A549 (cell line): ENCODE results near the gene NDEL1. TPM values are rescaled to one million over a fixed set of nuclear protein-coding genes. Genes with fewer than 3 reads are reported as not detected.

Source experiments
- ATAC-seq, 2 experiments: fragments of 200-7000 bp in 1 of 2; fragments of >200 bp in 1 of 2; cut with Nextera tagmentation in 1 of 2; cut with Tn5 transposase in 1 of 2; 3 replicates each; pipeline versions ENCODE4 v1.8.0 to v1.9.1; 2018 to 2020; ENCODE audit warnings: mild to moderate bottlenecking in 1 of 2, moderate library complexity in 1 of 2
- CTCF ChIA-PET: fragments of 300-600 bp; sonication (Branson Sonifier 250); formaldehyde crosslinking; extraction: SDS; loops from one replicate; lab custom pipeline; 2021; ENCODE audit warnings: antibody characterized with exemption, inconsistent platforms; lab: Yijun Ruan, JAX
- POLR2A ChIA-PET: fragments of 350-600 bp; formaldehyde crosslinking; extraction: SDS; loops from one replicate; lab custom pipeline; 2021; ENCODE audit warnings: antibody characterized with exemption, inconsistent platforms; lab: Yijun Ruan, JAX
- DNase-seq, 2 experiments: peaks; one replicate each; pipeline versions ENCODE4 v3.0.0 to v3.0.0-alpha.2; 2011 to 2016; ENCODE audit warnings: low read depth in 1 of 2, low spot score in 1 of 2
- FAIRE-seq: peaks from 2 replicates; lab custom pipeline; 2011; peaks lifted over from hg19 to GRCh38; lab: Jason Lieb, UNC
- H3K27ac ChIP-seq, 2 experiments: fragments of >200 bp; sonication (Bioruptor Twin); formaldehyde crosslinking; 3 replicates each; pipeline ENCODE4 v1.5.1; 2016 to 2017
- H3K4me1 ChIP-seq: fragments of >200 bp; sonication (Bioruptor Twin); formaldehyde crosslinking; 3 replicates; pipeline ENCODE4 v1.6.1; 2016
- H3K4me2 ChIP-seq: fragments of >200 bp; sonication (Bioruptor Twin); formaldehyde crosslinking; 3 replicates; pipeline ENCODE4 v1.6.1; 2016
- H3K4me3 ChIP-seq: fragments of >200 bp; sonication (Bioruptor Twin); formaldehyde crosslinking; 3 replicates; pipeline ENCODE4 v1.5.1; 2016
- H3K9me3 ChIP-seq: fragments of >200 bp; sonication (Bioruptor Twin); formaldehyde crosslinking; 3 replicates; pipeline ENCODE4 v1.6.1; 2016
- BCL3 ChIP-seq: fragments of >200 bp; sonication (Bioruptor Twin); formaldehyde crosslinking; IDR thresholded peaks from 3 replicates; pipeline ENCODE4 v1.6.1; 2016
- BHLHE40 ChIP-seq: IDR thresholded peaks from 2 replicates; pipeline ENCODE4 v1.6.1; 2012; ENCODE audit warnings: low read depth, low read length, inconsistent platforms
- CHD4 ChIP-seq: fragments of 200-600 bp; sonication (generic); IDR thresholded peaks from 2 replicates; pipeline ENCODE4 v1.6.1; 2016; ENCODE audit warnings: antibody characterized with exemption, mild to moderate bottlenecking, borderline replicate concordance
- E2F6 ChIP-seq: IDR thresholded peaks from 2 replicates; pipeline ENCODE4 v1.6.1; 2012; ENCODE audit warnings: low read depth, borderline replicate concordance
- EHMT2 ChIP-seq: fragments of 200-600 bp; sonication (generic); IDR thresholded peaks from 2 replicates; pipeline ENCODE4 v1.6.1; 2016; ENCODE audit warnings: antibody characterized with exemption, low read depth, mild to moderate bottlenecking, moderate library complexity
- ESRRA ChIP-seq: fragments of 150-350 bp; IDR thresholded peaks from 2 replicates; pipeline ENCODE4 v1.6.1; 2014; ENCODE audit warnings: mild to moderate bottlenecking, low read length, borderline replicate concordance
- FOSB ChIP-seq: fragments of 250-450 bp; sonication (Bioruptor Pico); IDR thresholded peaks from 2 replicates; pipeline ENCODE4 v1.5.0; 2020; ENCODE audit warnings: mild to moderate bottlenecking, moderate library complexity
- FOSL2 ChIP-seq, 2 experiments: fragments of 450-650 bp in 1 of 2; fragments of >200 bp in 1 of 2; sonication (Bioruptor Twin) in 1 of 2; formaldehyde crosslinking; IDR thresholded peaks; 2 replicates each; pipeline versions ENCODE4 v1.5.0 to v1.6.1; 2016 to 2020; ENCODE audit warnings: mild to moderate bottlenecking in 1 of 2, moderate library complexity in 1 of 2
- FOXS1 ChIP-seq: fragments of 250-450 bp; sonication (Bioruptor Pico); IDR thresholded peaks from 2 replicates; pipeline ENCODE4 v1.5.0; 2020; ENCODE audit warnings: mild to moderate bottlenecking, moderate library complexity
- GATA3 ChIP-seq: IDR thresholded peaks from 2 replicates; pipeline ENCODE4 v1.6.1; 2012; ENCODE audit warnings: borderline replicate concordance
- HOXA7 ChIP-seq: fragments of 250-450 bp; sonication (Bioruptor Pico); IDR thresholded peaks from 2 replicates; pipeline ENCODE4 v1.5.0; 2020; ENCODE audit warnings: mild to moderate bottlenecking, moderate library complexity
- HOXB5 ChIP-seq: fragments of 250-450 bp; sonication (Bioruptor Pico); IDR thresholded peaks from 2 replicates; pipeline ENCODE4 v1.5.0; 2020; ENCODE audit warnings: mild to moderate bottlenecking, moderate library complexity
- MAFK ChIP-seq: fragments of 450-650 bp; IDR thresholded peaks from 2 replicates; pipeline ENCODE4 v1.6.1; 2014; ENCODE audit not compliant: partially characterized antibody
- MYC ChIP-seq: IDR thresholded peaks from 2 replicates; pipeline ENCODE4 v1.6.1; 2012; ENCODE audit warnings: mild to moderate bottlenecking, inconsistent platforms, low read length, improper control_type of control experiment, borderline replicate concordance
- POLR2AphosphoS2 ChIP-seq: conservative IDR thresholded peaks from 2 replicates; pipeline ENCODE4 v1.6.1; 2012; ENCODE audit warnings: low read length, improper control_type of control experiment, inconsistent platforms
- RARB ChIP-seq: fragments of 250-450 bp; sonication (Bioruptor Pico); IDR thresholded peaks from 2 replicates; pipeline ENCODE4 v1.8.0; 2021; ENCODE audit warnings: mild to moderate bottlenecking, moderate library complexity
- REST ChIP-seq: fragments of 200-600 bp; sonication (generic); IDR thresholded peaks from 2 replicates; pipeline ENCODE4 v1.6.1; 2016; ENCODE audit warnings: antibody characterized with exemption, mild to moderate bottlenecking, moderate library complexity
- SMC3 ChIP-seq: fragments of >200 bp; sonication (Bioruptor Twin); formaldehyde crosslinking; IDR thresholded peaks from 3 replicates; pipeline ENCODE4 v1.6.1; 2018; ENCODE audit warnings: inconsistent platforms
- TFCP2L1 ChIP-seq: fragments of 250-450 bp; sonication (Bioruptor Pico); IDR thresholded peaks from 2 replicates; pipeline ENCODE4 v1.5.0; 2021; ENCODE audit warnings: mild to moderate bottlenecking
- ZC3H11A ChIP-seq: fragments of 450-650 bp; IDR thresholded peaks from 2 replicates; pipeline ENCODE4 v1.6.1; 2014; ENCODE audit warnings: antibody characterized with exemption, mild to moderate bottlenecking
- ZSCAN20 ChIP-seq: fragments of 250-450 bp; sonication (Bioruptor Pico); IDR thresholded peaks from 2 replicates; pipeline ENCODE4 v1.8.0; 2022; ENCODE audit warnings: mild to moderate bottlenecking, moderate library complexity
- WGBS: methylation state at CpG from one replicate; pipeline ENCODE4 v1.1.6; 2017; ENCODE audit errors: missing lambda C conversion rate; 5-methylcytosine and 5-hydroxymethylcytosine counted together
- polyA plus RNA-seq, 4 experiments: library from polyadenylated mRNA; depleted of rRNA in 3 of 4; stranded (reverse); fragments of >200 nt; fragmentation: RNase III in 1 of 4; extraction: RNeasy Plus Mini Kit Qiagen cat#74134 plus additional on column Dnase treatment in 1 of 4; gene quantifications; 2 replicates in 3 of 4; 3 replicates in 1 of 4; pipeline ENCODE4 v1.2.3, GENCODE V29; 2011 to 2017

Gene NDEL1
- polyA plus RNA-seq, 2 of the 4 experiments (the other 2 are of a cell fraction) = 53.3 to 91.0 TPM

GRCh38 chr17:8463099-8463498, 27.4 kb downstream of the NDEL1 start:
- no peak for FAIRE-seq
- ChIA-PET POLR2A (no interaction called here), CTCF (interaction anchor here (2.0 to 2.1 kb wide), 2 partner anchors 13 to 21 kb away, joined by 4 to 7 read pairs; no protein-coding TSS in a partner anchor)
- no peak for ATAC-seq
- TF ChIP-seq FOSL2 (IDR thresholded peaks at IDR 0.05) = no peak
- no peak for TF ChIP-seq FOSL2 (CRISPR knock-in tag; IDR thresholded peaks at IDR 0.05)
- TF ChIP-seq MAFK = peak; percentile 27
- no peak for DNase-seq
- no peaks in the 10 kb centered on the region for H3K9me3 ChIP-seq
- H3K4me3 ChIP-seq = no peak overlapping the region
- no peaks in the 10 kb centered on the region for H3K4me1 ChIP-seq
- H3K27ac ChIP-seq = no peak overlapping the region
- H3K4me2 ChIP-seq = no peak overlapping the region
- 80% methylated on average over 5 of the region's 5 CpGs for WGBS

- CTCF ChIA-PET = interaction anchor here (2.1 kb wide), 1 partner anchor 11 kb away, joined by 7 read pairs; no protein-coding TSS in a partner anchor
- DNase-seq (no peak), FAIRE-seq (no peak), ATAC-seq (no peak)
- POLR2A ChIA-PET = no interaction called here
- no peak for TF ChIP-seq FOSB
- Histone ChIP-seq H3K27ac (no peak overlapping the region), H3K4me2 (no peak overlapping the region), H3K4me1 (no peaks in the 10 kb centered on the region), H3K4me3 (no peak overlapping the region), H3K9me3 (no peaks in the 10 kb centered on the region)
- WGBS = 63% methylated on average over 4 of the region's 4 CpGs
These were observed 29.3 kb downstream of the NDEL1 start for GRCh38 chr17:8464941-8465340.

GRCh38 chr17:8465356-8465755, 29.7 kb downstream of the NDEL1 start:
- FAIRE-seq (no peak), ATAC-seq (no peak), DNase-seq (no peak)
- H3K4me2 ChIP-seq = no peak overlapping the region
- no peak overlapping the region for H3K4me3 ChIP-seq
- WGBS = 91% methylated on average over 8 of the region's 8 CpGs
- no peaks in the 10 kb centered on the region for H3K4me1 ChIP-seq
- no peaks in the 10 kb centered on the region for H3K9me3 ChIP-seq
- H3K27ac ChIP-seq = no peak overlapping the region
- TF ChIP-seq POLR2AphosphoS2 = no peak
- no peak for TF ChIP-seq MAFK
- TF ChIP-seq ESRRA = no peak
- no peak for TF ChIP-seq HOXB5 (CRISPR knock-in tag)
- no peak for TF ChIP-seq ZSCAN20 (CRISPR knock-in tag)
- no peak for TF ChIP-seq MYC
- TF ChIP-seq E2F6 = no peak
- no peak for TF ChIP-seq BHLHE40
- TF ChIP-seq FOXS1 (CRISPR knock-in tag) = no peak
- no peak for TF ChIP-seq HOXA7 (CRISPR knock-in tag)
- TF ChIP-seq FOSL2 (IDR thresholded peaks at IDR 0.05) = no peak
- TF ChIP-seq FOSL2 (CRISPR knock-in tag; IDR thresholded peaks at IDR 0.05) = no peak
- no peak for TF ChIP-seq REST
- TF ChIP-seq TFCP2L1 (CRISPR knock-in tag) = no peak
- no peak for TF ChIP-seq GATA3
- no peak for TF ChIP-seq BCL3
- no peak for TF ChIP-seq CHD4
- TF ChIP-seq ZC3H11A = no peak
- TF ChIP-seq RARB (CRISPR knock-in tag) = no peak
- TF ChIP-seq EHMT2 = no peak
- no peak for TF ChIP-seq SMC3
- ChIA-PET CTCF (interaction anchor here (2.1 kb wide), 1 partner anchor 11 kb away, joined by 7 read pairs; no protein-coding TSS in a partner anchor), POLR2A (no interaction called here)
